Stimulated activated CD4-positive, alpha-beta T cell treated with anti-CD3 and anti-CD28 coated beads, TNF-alpha, amount 100 ng/mL, for 24 hours (primary cell): ENCODE data around the gene WIZ.

Experiments
- DNase-seq, 3 experiments: peaks; one replicate each; pipeline ENCODE4 v3.0.0-alpha.2; 2020; ENCODE audit warnings: low read depth in 3 of 3

Gene WIZ

DNA sequence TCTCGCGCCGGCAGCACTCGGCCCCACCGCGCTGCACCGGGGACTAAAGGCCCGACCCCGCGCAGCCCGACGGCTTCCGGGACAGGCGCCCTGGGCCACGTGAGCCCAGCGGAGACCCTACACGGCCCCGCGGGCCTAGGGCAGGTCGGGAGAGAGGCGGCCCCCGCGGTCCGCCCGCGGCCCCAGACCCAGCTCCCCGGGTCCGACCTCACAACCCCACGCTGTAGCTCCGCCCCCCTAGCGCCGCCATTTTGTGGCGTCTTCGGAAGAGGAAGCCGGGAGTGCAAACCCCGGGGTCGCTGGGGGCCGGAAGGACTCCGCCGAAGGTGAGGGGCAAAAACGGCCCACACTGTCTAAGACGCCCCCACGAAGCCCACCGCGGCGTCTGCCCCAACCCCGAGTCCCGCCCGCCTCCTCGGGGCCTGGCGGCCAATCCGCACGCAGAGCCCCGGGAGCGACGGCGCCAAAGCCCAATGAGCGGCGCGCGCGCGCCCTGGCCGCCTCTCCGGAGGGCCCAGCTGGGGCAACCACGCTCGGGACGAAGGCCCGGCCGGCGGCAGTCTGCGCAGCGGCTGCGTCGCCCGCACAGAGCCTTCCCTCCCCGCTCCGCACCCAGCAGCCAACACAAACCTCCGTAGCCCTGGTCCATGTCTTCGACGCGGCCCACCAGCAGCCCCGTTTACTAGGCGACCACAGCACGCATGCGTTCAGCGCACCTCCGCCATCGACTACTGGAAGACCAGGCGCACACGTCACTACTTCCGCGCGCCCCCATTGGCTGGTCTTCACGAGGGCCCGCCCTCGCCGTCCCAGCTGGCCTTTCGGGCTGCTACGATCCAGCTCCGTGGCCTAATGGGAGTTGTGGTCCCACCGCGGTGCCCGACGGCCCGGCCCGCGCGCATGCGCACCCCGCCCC is 70.4 kb downstream of the WIZ start, which contains the start of gene AKAP8:
Gene AKAP8, minus strand, starts transcription at position 705 of the 916 bp plus-strand sequence. Its CDS starts 56 bp downstream, at position 649.
- DNase-seq, result peak; percentile 95 to 97 (median 97)

DNA sequence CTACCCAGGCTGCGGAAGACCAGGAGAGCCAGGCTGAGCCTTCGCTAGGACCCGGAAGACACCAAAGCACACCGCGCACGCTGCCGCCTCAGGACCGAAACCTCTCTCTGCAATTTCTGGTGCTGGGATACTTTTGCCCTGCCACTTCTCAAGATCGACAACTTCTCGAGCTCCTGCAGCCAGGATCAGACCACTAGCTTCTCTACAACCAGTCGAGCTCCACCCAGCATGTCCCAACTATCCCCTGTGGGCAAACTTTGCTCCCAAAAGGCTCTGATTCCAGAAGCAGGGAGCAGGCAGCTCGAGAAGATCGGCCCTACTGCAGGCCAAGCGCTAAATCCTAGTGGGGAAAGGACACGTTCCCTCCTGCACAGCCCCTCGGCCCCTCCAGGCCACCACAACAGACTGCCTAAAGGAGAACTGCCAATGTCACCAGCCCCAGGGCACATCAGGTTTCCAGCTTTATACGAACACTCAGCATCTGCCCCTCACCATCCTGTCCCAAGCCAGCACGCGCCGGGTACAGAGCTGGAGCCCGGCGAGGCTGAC is 71.1 kb downstream of the WIZ start:
- peak; percentile 24 to 53 (median 26) for DNase-seq

DNA sequence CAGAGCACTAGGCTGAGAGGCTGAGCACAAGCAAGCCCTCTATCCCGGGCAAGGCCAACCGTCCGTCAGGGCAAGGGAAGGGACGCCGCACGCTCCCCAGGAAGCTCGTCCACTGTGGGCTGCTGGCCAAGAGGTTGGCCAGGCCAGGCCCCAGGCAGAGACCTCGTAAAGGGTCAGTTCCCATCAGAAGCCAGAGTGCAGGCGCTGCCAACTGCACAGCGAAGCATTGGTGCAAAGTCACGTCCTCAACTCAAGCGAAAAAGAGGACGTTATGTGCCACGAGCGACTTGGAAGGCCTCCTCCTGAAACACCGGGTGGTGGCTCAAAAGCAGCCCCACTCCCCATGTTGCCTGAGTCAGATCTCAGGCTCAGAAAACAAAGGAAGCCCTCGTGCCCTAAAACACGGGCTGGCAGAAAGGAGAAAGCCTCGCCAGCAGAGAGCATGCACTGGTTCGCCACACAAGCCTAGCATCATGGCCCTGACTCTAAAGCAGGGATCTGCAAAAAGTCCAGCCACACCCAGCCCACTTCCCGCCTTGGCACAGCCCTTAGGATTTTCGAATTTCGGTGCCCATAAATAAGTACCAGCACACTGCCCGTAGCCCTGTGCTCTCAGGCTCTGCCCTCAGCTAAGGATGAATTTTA is 74.8 kb downstream of the WIZ start:
- no peak for DNase-seq

DNA sequence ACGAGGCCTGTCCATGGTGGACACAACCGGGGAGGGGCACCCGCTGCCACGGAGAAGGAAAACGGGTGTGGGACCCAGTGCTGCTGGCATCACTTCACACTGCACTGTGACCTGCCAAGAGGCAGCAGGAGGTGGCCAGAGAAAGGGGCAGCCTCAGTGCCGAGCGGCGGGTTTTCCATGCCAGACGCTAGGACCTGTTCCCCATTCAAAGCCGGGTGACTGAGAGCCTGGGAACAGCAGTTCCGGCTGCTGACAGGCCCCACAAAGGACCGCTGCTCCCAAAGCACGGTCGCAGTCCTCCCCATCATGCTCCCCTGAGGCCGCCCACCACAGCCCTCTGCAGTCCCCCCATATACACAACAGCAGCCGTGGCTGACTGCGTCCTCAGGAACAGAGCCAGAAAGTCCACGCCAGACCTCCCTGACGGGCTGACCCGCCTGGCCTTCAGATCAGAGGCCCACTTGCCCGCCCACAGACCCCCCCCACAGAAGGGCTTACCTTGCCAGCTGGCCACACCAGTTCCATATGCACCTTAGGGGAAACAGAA is 75.6 kb downstream of the WIZ start:
- no peak for DNase-seq

DNA sequence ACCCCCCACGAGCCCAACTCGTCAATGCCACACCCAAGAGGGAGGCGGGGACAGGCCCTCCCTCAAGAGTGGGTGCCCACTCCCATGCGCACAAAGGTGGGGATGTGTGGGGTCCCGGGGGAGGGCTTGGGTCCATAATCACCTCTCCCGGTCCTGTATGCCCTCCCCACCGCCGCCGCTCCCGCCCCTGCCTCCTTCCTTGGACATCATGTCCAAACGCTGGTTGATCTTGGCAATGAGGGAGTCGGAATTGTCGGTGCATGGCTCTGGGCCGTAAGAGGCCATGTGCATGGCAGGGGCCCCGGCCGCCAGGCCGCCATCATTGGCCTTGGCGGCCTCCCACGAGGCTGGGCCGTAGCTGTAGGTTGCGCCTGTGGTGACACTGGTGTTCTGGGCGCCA is 76.1 kb downstream of the WIZ start:
- DNase-seq, result no peak

DNA sequence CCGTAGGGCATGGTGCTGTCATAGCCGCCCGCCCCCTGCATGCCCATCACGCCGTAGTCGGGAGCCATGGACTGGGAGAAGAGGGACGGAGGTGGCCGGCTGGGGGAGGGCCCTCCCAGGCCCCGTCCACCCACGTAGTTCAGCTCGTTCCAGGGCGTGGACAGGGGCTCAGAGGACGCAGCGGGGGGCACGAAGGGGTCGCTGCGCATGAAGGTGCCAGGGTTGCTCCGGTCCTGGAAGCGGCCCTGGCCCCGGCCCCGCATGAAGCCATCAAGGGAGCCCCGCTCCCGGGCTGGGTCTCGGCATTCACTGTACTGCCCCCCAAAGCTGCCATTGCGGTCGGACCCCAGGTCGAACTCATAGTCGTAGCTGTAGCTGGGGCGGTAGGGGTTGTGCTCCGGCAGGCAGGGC is 76.9 kb downstream of the WIZ start:
- DNase-seq, result no peak

DNA sequence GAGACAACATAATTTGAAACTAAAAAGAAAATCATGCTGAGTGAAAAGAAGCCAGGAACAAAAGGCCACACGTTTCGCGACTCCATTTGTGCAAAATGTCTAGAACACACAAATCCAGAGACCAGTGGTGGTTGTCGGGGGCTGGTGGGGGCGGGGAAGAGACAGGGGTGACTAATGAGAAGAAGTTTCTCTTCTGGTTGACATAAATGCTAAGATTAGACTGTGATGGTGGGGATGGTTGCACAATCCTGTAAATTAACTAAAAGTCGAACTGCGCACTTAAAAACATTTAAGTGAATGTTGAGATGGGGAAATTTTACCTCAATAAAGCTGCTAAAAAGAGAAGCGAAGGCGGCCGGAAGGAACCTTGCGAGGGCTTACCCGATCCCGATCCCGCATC is 77.3 kb downstream of the WIZ start:
- DNase-seq, result peak in 1 of 3 experiments; percentile 14

DNA sequence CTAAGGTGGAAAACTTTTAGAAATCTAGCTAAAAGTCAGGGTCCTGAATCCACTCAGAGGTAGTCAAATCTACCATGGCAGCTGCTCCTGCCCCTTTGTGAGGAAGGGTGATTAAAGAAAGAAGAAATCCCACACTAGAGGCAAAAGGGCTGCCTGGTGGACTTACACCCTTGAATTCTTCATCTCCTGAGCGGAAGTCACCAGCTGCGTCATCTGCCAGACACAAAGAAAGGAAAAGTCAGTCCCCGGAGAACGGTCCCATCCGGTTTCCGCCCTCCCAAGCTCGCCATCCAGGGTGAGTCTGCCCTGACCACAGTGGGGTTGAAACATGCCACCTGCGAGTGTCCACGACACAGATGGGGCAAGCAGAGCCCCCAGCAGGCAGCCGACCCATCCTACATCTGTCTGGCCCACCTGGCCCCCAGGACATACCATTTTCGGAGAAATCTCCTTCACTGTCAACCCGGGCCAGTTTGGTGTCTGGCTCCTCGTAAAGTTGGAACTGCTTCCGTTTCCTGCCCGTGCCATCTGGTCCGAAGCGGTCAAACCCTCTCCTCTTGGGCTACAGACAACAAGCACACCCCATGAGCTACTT is 77.9 kb downstream of the WIZ start:
- no peak for DNase-seq

DNA sequence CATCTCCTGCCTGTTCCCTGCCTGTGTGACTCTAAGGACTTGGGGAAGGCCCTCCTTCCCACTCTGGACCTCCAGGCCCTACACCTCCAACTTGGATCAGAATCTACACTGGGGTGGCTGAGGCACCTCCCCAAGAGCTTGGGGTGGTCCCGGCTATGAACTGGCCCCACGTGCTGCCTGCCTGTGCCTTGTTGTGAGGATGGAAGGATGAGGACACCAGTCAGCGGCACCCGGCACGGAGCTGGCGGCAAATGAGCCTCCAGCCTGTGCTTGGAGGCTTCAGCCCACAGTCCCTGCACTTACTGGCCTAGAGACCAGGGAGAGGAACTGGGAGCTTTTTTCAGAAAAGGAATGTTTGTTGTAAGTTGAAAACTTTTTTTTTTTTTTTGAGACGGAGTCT is 78.6 kb downstream of the WIZ start:
- DNase-seq, result no peak
